ENCODE measurements around the gene P2RX6.
"Not testable (repeated sequence)": the region's sequence is repeated elsewhere in the genome, so short reads cannot be mapped to it uniquely, and the experiment has no call there.

The P2RX6 gene

GRCh38 chr22:21014726-21015465 lies at the start of gene P2RX6:
TSS of gene P2RX6 (plus strand) at chr22:21015165. CDS start at chr22:21015175, 10 bp downstream.
- DNase-seq (ENCODE audit: low read depth): no peak

GRCh38 chr22:20965888-20966855 lies 48.8 kb upstream of the P2RX6 start:
- no peak for DNase-seq (ENCODE audit: low read depth)

DNA sequence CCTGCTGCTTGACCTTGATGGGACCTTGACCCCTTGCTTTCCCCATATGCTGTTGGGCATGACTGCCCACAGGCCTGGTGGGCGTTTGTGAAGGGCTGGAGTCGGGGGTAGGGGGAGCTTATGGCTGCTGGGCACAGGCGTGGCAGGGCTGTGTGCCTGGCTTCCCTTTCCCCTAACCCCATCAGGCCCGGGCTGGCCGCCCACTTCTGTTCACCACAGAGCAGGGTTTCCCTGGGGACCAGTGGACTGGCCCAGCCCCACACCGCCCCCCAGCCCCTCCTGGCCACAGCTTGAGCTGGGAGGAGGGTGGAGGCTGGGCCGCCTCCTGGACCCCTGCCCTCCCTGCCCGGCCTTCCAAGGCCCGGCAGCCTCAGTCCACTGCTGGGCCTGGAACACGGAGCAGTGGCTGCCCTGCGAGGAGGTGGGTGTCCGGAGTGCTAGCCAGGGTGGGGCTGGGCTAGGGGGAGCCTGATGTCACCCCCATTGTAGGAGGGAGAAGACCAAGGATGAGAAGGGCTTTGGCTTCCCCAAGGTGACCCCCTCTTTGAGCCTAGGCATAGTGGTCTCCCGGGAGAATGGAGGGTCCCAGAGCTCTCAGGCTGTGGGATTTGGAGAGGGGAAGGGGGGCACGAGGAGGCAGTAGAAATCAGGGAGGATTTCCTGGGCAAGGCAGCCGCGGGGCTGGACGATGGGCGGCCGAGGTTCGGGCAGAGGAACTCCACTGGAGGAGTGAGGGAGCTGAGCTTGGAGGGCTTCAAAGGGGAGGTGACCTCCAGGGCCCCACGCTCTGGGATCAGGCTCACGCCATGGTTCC lies 47.9 kb upstream of the P2RX6 start, which contains the start of gene AIFM3:
Gene AIFM3, plus strand, starts transcription at position 373 of the 814 bp plus-strand sequence. CDS start 690 bp downstream, outside the sequence.
- DNase-seq (ENCODE audit: low read depth): no peak

DNA sequence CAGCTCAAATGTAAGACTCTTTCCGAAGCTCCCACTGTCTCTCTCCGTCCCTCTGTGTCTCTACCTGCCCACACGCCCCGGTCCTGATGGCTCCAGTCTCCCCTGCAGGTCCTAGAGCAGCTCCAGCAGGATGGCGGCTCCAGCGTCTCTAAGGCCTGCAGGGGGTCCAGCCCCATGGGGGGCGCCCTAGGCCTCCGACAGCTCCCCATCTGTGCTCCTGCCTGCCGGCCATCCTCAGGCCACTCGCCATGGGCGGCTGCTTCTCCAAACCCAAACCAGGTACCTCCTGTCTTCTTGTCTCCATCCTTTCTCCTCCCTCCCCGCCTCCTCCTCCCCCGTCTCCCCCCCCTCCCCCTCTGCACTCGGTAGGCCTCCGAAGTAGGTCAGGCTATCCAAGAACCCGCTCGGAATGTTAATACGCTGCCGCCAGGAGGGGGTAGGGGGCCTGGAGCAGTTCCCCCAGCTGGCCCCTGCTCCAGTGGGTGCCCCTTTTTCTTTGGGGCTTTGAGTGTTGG lies 47.2 kb upstream of the P2RX6 start:
- DNase-seq (ENCODE audit: low read depth): no peak

- DNase-seq (ENCODE audit: low read depth): no peak
Observed at GRCh38 chr22:20968281-20968977, 46.5 kb upstream of the P2RX6 start.

GRCh38 chr22:20970939-20971657 lies 43.9 kb upstream of the P2RX6 start:
- no peak for DNase-seq (ENCODE audit: low read depth)

- not testable (repeated sequence) for DNase-seq (ENCODE audit: low read depth)
Observed at GRCh38 chr22:20972014-20972694, 42.8 kb upstream of the P2RX6 start.

DNA sequence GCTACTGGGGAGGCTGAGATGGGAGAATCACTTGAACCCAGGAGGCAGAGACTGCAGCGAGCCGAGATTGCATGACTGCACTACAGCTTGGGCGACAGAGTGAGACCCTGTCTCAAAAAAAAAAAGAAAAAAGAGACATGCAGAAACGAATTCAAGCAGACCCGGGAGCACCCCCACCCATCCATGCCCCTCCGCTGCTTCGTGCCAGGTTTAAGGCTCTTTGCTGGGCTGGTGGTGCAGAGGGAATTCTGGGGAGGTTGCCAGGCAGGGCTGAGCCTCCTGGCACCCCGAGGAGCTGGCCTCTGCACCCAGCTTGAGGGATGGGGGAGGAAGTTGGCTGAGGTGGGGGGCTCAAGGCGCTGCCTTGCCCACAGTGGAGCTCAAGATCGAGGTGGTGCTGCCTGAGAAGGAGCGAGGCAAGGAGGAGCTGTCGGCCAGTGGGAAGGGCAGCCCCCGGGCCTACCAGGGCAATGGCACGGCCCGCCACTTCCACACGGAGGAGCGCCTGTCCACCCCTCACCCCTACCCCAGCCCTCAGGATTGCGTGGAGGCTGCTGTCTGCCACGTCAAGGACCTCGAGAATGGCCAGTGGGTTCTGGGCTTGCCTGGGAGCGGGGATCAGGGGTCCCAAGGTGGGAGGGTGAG lies 41.9 kb upstream of the P2RX6 start:
- DNase-seq (ENCODE audit: low read depth): no peak

GRCh38 chr22:20973634-20974286 lies 41.2 kb upstream of the P2RX6 start:
- no peak for DNase-seq (ENCODE audit: low read depth)

GRCh38 chr22:20974336-20974955 lies 40.5 kb upstream of the P2RX6 start:
- DNase-seq (ENCODE audit: low read depth): no peak

DNA sequence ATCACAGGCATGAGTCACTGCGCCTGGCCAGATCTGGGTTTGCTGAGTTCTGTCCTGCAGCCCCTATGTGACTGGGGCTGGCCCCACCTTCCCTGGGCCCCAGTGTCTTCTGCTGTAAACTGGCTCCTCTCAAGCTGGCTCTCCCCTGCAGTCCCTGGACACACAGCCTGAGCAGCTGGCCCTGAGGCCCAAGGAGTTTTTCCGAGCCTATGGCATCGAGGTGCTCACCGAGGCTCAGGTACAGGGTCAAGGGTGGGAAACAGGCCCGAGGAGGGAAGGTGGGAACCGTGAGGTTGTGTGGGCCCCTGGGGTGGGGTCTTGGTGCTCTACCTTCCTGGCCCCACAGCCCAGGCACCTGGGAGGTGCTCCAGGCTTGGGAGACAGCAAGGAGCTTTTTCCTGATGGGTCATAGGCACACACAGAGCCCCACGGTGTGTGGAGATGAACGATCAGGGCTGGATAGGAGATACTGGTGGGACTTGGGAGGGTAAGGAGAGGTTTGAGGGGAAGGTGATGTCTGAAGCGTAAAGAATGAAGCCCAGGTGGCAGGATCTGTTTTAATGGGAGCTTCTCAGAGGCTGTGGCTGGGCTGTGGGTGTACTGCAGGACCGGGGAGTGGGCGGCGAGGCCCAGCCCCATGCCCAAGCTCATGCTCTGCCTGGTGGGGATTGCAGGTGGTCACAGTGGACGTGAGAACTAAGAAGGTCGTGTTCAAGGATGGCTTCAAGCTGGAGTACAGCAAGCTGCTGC lies 39.2 kb upstream of the P2RX6 start:
- no peak for DNase-seq (ENCODE audit: low read depth)

DNA sequence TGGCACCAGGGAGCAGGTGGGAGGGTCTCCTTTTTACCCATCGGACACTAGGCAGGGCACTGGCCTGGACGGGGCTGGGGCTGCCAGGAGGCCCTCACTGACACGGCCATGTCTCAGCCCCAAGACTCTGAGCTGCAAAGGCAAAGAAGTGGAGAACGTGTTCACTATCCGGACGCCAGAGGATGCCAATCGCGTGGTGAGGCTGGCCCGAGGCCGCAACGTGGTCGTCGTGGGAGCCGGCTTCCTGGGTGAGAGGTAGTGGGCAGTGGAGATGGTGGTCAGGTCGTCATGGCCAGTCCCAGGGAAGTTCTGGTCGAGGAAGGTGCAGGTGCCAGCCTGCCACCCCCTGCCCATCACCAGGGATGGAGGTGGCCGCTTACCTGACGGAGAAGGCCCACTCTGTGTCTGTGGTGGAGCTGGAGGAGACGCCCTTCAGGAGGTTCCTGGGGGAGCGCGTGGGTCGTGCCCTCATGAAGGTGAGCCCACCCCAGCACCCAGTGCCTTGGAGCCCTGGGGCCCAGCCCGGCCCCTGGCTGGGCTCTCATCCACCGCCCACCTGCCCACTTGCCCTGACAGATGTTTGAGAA lies 38.6 kb upstream of the P2RX6 start:
- DNase-seq (ENCODE audit: low read depth): no peak

DNA sequence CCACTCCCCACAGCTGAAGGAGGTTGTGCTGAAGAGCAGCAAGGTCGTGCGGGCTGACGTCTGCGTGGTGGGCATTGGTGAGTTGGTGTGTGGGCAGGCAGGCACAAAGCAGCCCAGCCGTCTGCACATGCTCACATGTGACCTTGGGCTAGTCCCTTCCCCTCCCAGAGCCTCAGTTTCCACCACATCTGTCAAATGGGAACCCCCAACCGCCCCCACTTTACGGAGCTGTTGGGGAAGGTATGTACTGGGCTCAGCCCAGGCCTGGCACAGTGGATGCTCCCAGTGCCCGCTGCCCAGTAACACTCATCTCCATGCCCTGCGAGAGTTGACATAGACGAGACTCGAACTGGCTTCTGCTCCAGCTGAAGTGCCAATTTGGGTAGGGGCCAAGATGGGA lies 37.9 kb upstream of the P2RX6 start:
- no peak for DNase-seq (ENCODE audit: low read depth)

- DNase-seq (ENCODE audit: low read depth): no peak
Observed at GRCh38 chr22:20977516-20978170, 37.3 kb upstream of the P2RX6 start.

- no peak for DNase-seq (ENCODE audit: low read depth)
Observed at GRCh38 chr22:20978419-20978818, 36.5 kb upstream of the P2RX6 start.

- DNase-seq (ENCODE audit: low read depth): peak; percentile 41
Observed at GRCh38 chr22:20979243-20979809, 35.6 kb upstream of the P2RX6 start.

Measured in activated T-helper 9 cell treated with anti-CD3 and anti-CD28 coated beads, Interleukin-2, amount 50 U/mL, for 16 hours (primary cell).